Left kidney (tissue), 2 donors: ENCODE measurements around the gene ZPLD1. TPM values are rescaled to one million over a fixed set of nuclear protein-coding genes. Genes with fewer than 3 reads are reported as not detected.

Source experiments
- DNase-seq: peaks from one replicate; pipeline ENCODE4 v3.0.0-alpha.2; 2013
- polyA plus RNA-seq: library from polyadenylated mRNA; unstranded; fragments of 120-200 nt; gene quantifications from one replicate; pipeline ENCODE4 v1.2.1, GENCODE V29; 2013; ENCODE audit not compliant: insufficient read length

Gene ZPLD1
- polyA plus RNA-seq, 1 donor, result 0.60 TPM

DNA sequence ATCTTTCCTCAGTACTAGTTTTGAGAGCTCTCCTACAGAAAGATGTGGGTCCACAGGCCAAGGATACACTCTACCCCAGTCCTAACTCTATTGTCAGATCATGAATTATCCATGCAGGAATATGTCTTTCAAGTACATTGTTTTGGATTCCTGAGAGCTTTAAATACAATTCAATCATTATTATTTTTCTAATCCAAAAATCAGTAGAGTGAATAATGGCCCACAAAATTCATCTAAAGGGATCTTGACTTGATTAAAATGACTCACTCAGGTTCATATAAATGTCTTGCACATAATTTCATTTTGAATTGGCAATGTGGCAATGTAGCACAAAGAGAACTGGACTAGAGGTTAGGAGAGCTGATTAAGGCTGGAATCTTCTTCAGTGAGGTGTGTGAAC is 93.9 kb downstream of the ZPLD1 start:
- no peak for DNase-seq
